Erythroblast (primary cell): ENCODE results near the gene LEPR.

Experiments used
- GATA1 ChIP-seq: IDR thresholded peaks from 2 replicates; pipeline ENCODE4 v1.6.1; 2011; ENCODE audit warnings: low read depth, mild to moderate bottlenecking, control low read depth, low read length, moderate library complexity
- POLR2A ChIP-seq: IDR thresholded peaks from 2 replicates; pipeline ENCODE4 v1.6.1; 2011; ENCODE audit warnings: mild to moderate bottlenecking, low read length

GRCh38 chr1:65425697-65426096 lies 5.2 kb downstream of the LEPR start:
- TF ChIP-seq POLR2A: no peak
- no peak for TF ChIP-seq GATA1
